A673 (cell line): Measurements from ENCODE around the gene METTL25B. TPM values are rescaled to one million over a fixed set of nuclear protein-coding genes. Genes with fewer than 3 reads are reported as not detected.

ENCODE experiments used
- BruUV-seq: library from RNA; stranded (reverse); fragments of 400-500 nt; replicated peaks from 2 replicates; lab custom pipeline; 2021; lab: Mats Ljungman, UMichigan
- CTCF ChIA-PET: fragments of 300-600 bp; sonication (Branson Sonifier 250); formaldehyde crosslinking; loops from one replicate; lab custom pipeline; 2022; ENCODE audit warnings: antibody characterized with exemption; lab: Charles Lee
- POLR2A ChIA-PET: fragments of 300-600 bp; sonication (Branson Sonifier 250); formaldehyde crosslinking; loops from one replicate; lab custom pipeline; 2022; ENCODE audit warnings: antibody characterized with exemption; ENCODE audit not compliant: low non-redundant PET; lab: Charles Lee
- DNase-seq: peaks from one replicate; pipeline ENCODE4 v3.0.0-alpha.2; 2015; ENCODE audit warnings: low spot score
- H3K27ac ChIP-seq: fragments of 200-600 bp; sonication (generic); 2 replicates; pipeline ENCODE4 v1.5.1; 2016; ENCODE audit warnings: mixed run types, low read depth, mild to moderate bottlenecking, mixed read lengths, antibody characterized with exemption, low read length; ENCODE audit not compliant: poor library complexity, severe bottlenecking
- H3K27me3 ChIP-seq: fragments of 200-600 bp; sonication (generic); replicated peaks from 2 replicates; pipeline ENCODE4 v1.6.1; 2017; ENCODE audit warnings: mixed run types, low read depth, mild to moderate bottlenecking, mixed read lengths, antibody characterized with exemption, low read length; ENCODE audit not compliant: insufficient read depth, poor library complexity
- H3K36me3 ChIP-seq: fragments of 200-600 bp; sonication (generic); 2 replicates; pipeline ENCODE4 v1.6.1; 2016; ENCODE audit warnings: mixed run types, mild to moderate bottlenecking, mixed read lengths, antibody characterized with exemption, low read length; ENCODE audit not compliant: insufficient read depth, poor library complexity, severe bottlenecking
- H3K4me1 ChIP-seq: fragments of 200-600 bp; sonication (generic); 2 replicates; pipeline ENCODE4 v1.6.1; 2017; ENCODE audit warnings: mixed run types, mild to moderate bottlenecking, mixed read lengths, antibody characterized with exemption, low read length; ENCODE audit not compliant: insufficient read depth, poor library complexity, severe bottlenecking
- H3K4me3 ChIP-seq: fragments of 200-600 bp; sonication (generic); 2 replicates; pipeline ENCODE4 v1.5.1; 2016; ENCODE audit warnings: low read depth, mixed run types, mild to moderate bottlenecking, mixed read lengths, low read length; ENCODE audit not compliant: poor library complexity, severe bottlenecking
- H3K9me3 ChIP-seq: fragments of 200-600 bp; sonication (generic); 2 replicates; pipeline ENCODE4 v1.6.1; 2016; ENCODE audit warnings: mixed run types, low read depth, mild to moderate bottlenecking, mixed read lengths, antibody characterized with exemption, low read length; ENCODE audit not compliant: poor library complexity, severe bottlenecking
- CTCF ChIP-seq: fragments of 300-800, 200-600 bp; sonication (generic); conservative IDR thresholded peaks from 2 replicates; pipeline ENCODE4 v1.5.1; 2017; ENCODE audit warnings: low read depth, mild to moderate bottlenecking, antibody characterized with exemption, low read length, moderate library complexity, mixed read lengths
- EZH2 ChIP-seq: fragments of 200-600 bp; sonication (generic); IDR thresholded peaks from 2 replicates; pipeline ENCODE4 v1.6.1; 2017; ENCODE audit warnings: borderline replicate concordance, low read depth, mild to moderate bottlenecking, mixed read lengths, antibody characterized with exemption, low read length; ENCODE audit not compliant: poor library complexity, severe bottlenecking
- intact Hi-C: fragments of 100-400 bp; cut with micrococcal nuclease; formaldehyde crosslinking; loops from one replicate; pipeline ENCODE4 v1.10.0; 2022; ENCODE audit not compliant: unreplicated experiment
- total RNA-seq: library from RNA; stranded (reverse); gene quantifications from 2 replicates; pipeline ENCODE4 v1.2.3, GENCODE V29; 2021

The METTL25B gene
- total RNA-seq, 1 experiment from 2014 or later = 20.2 TPM

- Histone ChIP-seq H3K4me3 (no peak overlapping the region), H3K27ac (no peak overlapping the region), H3K36me3 (peaks cover 40% of the 10 kb centered on the region), H3K27me3 (no peaks in the 10 kb centered on the region), H3K4me1 (peaks cover 44% of the 10 kb centered on the region), H3K9me3 (no peaks in the 10 kb centered on the region)
- TF ChIP-seq EZH2 (no peak), CTCF (no peak)
- ChIA-PET POLR2A (no interaction called here), CTCF (no interaction called here)
- BruUV-seq = no TSS peak
- no peak for DNase-seq
- intact Hi-C loops = no loop called here
These were observed 16.1 kb downstream of the METTL25B start for GRCh38 chr1:156744344-156744743.

GRCh38 chr1:156744786-156745419 is 16.6 kb downstream of the METTL25B start:
- BruUV-seq = no TSS peak
- DNase-seq = no peak
- Histone ChIP-seq H3K9me3 (no peaks in the 10 kb centered on the region), H3K27ac (peak overlapping the region; percentile 90), H3K36me3 (peaks cover 40% of the 10 kb centered on the region), H3K4me3 (no peak overlapping the region), H3K4me1 (peaks cover 45% of the 10 kb centered on the region), H3K27me3 (no peaks in the 10 kb centered on the region)
- intact Hi-C loops = no loop called here
- TF ChIP-seq CTCF = no peak
- TF ChIP-seq EZH2 = no peak
- POLR2A ChIA-PET = no interaction called here
- CTCF ChIA-PET = no interaction called here

- H3K27ac ChIP-seq = peak overlapping the region; percentile 90
- no peaks in the 10 kb centered on the region for H3K27me3 ChIP-seq
- POLR2A ChIA-PET = no interaction called here
- DNase-seq = no peak
- no peaks in the 10 kb centered on the region for H3K9me3 ChIP-seq
- H3K4me1 ChIP-seq = peaks cover 39% of the 10 kb centered on the region
- intact Hi-C loops = no loop called here
- TF ChIP-seq EZH2 = no peak
- no peak for TF ChIP-seq CTCF
- H3K36me3 ChIP-seq = peaks cover 40% of the 10 kb centered on the region
- H3K4me3 ChIP-seq = peak overlapping the region; percentile 92
- CTCF ChIA-PET = no interaction called here
- no TSS peak for BruUV-seq
These were observed 17.6 kb downstream of the METTL25B start for GRCh38 chr1:156745881-156746280.
